GM21786 (cell line): ENCODE measurements around the gene TSPAN17.

Source experiments
- ATAC-seq: cut with Tn5 transposase; IDR thresholded peaks from one replicate; pipeline ENCODE4 v1.9.1; 2021; ENCODE audit not compliant: unreplicated experiment

TSPAN17 gene

GRCh38 chr5:176639981-176640380, 7.3 kb upstream of the TSPAN17 start:
- no peak for ATAC-seq

GRCh38 chr5:176640616-176641015, 6.7 kb upstream of the TSPAN17 start:
- ATAC-seq, result no peak

- ATAC-seq, result no peak
Observed at GRCh38 chr5:176642675-176643490, 4.4 kb upstream of the TSPAN17 start.

- no peak for ATAC-seq
Observed at GRCh38 chr5:176643491-176644219, 3.6 kb upstream of the TSPAN17 start.

- ATAC-seq, result no peak
Observed at GRCh38 chr5:176644294-176644693, 3.0 kb upstream of the TSPAN17 start.

GRCh38 chr5:176644878-176645670, 2.2 kb upstream of the TSPAN17 start:
- no peak for ATAC-seq

- no peak for ATAC-seq
Observed at GRCh38 chr5:176646049-176646706, 1.1 kb upstream of the TSPAN17 start.

GRCh38 chr5:176646707-176647029, 616 bp upstream of the TSPAN17 start:
- peak; percentile 5 for ATAC-seq

GRCh38 chr5:176647843-176648473, 674 bp downstream of the TSPAN17 start:
- ATAC-seq, result no peak

- ATAC-seq, result no peak
Observed at GRCh38 chr5:176648474-176649194, 1.4 kb downstream of the TSPAN17 start.

GRCh38 chr5:176650354-176650884, 3.1 kb downstream of the TSPAN17 start:
- no peak for ATAC-seq

- no peak for ATAC-seq
Observed at GRCh38 chr5:176651472-176651980, 4.2 kb downstream of the TSPAN17 start.

GRCh38 chr5:176652136-176652535, 4.9 kb downstream of the TSPAN17 start:
- no peak for ATAC-seq

- ATAC-seq, result no peak
Observed at GRCh38 chr5:176653401-176654385, 6.4 kb downstream of the TSPAN17 start.

- no peak for ATAC-seq
Observed at GRCh38 chr5:176654856-176655255, 7.6 kb downstream of the TSPAN17 start.

- no peak for ATAC-seq
Observed at GRCh38 chr5:176656467-176656990, 9.2 kb downstream of the TSPAN17 start.

GRCh38 chr5:176658007-176658599, 10.8 kb downstream of the TSPAN17 start:
- peak; percentile 57 for ATAC-seq
